ENCODE results near the gene NCR2. TPM values are rescaled to one million over a fixed set of nuclear protein-coding genes. Genes with fewer than 3 reads are reported as not detected.
A peak's percentile ranks its signal among the peaks of the same experiment; 100 is the strongest.

NCR2 gene
- total RNA-seq, 1 donor from 2014 or later: not detected

- intact Hi-C loops (cut with micrococcal nuclease): no loop called here
Measured at GRCh38 chr6:41336824-41337223, 1.4 kb downstream of the NCR2 start.

GRCh38 chr6:41337709-41338108 lies 2.3 kb downstream of the NCR2 start:
- Mint-ChIP-seq H3K4me1 (peaks cover 21% of the 10 kb centered on the region), H3K27me3 (peaks cover 6% of the 10 kb centered on the region), H3K36me3 (ENCODE audit: low read depth) (no peaks in the 10 kb centered on the region), H3K9me3 (no peaks in the 10 kb centered on the region), H3K4me3 (no peak overlapping the region), H3K27ac (no peak overlapping the region)
- intact Hi-C loops (cut with micrococcal nuclease): no loop called here
- no peak for DNase-seq

More at GRCh38 chr6:41336824-41337223, 1.4 kb downstream of the NCR2 start:
- no peaks in the 10 kb centered on the region for H3K36me3 Mint-ChIP-seq (ENCODE audit: low read depth)
- peaks cover 6% of the 10 kb centered on the region for H3K27me3 Mint-ChIP-seq
- no peak for DNase-seq
- no peaks in the 10 kb centered on the region for H3K9me3 Mint-ChIP-seq
- peaks cover 24% of the 10 kb centered on the region for H3K4me1 Mint-ChIP-seq
- no peak overlapping the region for H3K4me3 Mint-ChIP-seq
- H3K27ac Mint-ChIP-seq: no peak overlapping the region

DNA sequence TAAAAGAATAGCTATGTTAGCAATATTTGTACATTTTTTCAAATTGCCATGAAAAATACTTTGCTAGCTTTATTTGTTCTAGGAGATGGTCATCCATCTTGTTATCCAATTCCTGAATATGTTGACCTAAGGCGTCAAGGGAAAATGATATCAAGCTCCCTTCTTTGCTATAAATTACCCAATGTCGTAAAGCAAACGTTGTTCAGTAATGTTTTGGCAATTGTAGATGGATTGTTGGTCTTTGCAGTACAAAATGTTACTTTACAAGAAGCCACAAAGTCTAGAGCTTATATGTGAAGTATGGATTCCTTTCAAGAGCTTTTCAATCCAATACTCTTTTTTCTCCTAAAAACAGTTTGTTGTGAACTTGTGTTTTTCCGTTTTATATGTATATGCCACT lies 3.3 kb downstream of the NCR2 start:
- DNase-seq: no peak
- H3K27me3 Mint-ChIP-seq: peaks cover 6% of the 10 kb centered on the region
- H3K4me3 Mint-ChIP-seq: no peak overlapping the region
- H3K4me1 Mint-ChIP-seq: peaks cover 16% of the 10 kb centered on the region
- no peaks in the 10 kb centered on the region for H3K36me3 Mint-ChIP-seq (ENCODE audit: low read depth)
- H3K27ac Mint-ChIP-seq: no peak overlapping the region
- no peaks in the 10 kb centered on the region for H3K9me3 Mint-ChIP-seq
- intact Hi-C loops (cut with micrococcal nuclease): no loop called here

DNA sequence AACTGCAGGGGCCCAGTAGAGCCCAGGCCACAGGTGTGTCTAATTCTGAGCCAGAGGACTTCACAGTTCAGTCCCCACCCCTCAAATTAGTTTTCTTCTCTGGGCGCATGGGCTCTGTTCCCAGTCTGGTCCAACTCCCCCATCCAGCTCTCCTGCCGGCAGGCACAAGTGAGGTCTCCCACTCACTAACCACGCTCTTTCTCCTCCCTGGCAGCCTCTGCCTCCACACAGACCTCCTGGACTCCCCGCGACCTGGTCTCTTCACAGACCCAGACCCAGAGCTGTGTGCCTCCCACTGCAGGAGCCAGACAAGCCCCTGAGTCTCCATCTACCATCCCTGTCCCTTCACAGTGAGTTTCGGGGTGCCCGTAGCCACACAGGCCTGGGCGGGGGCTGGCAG lies 6.2 kb downstream of the NCR2 start:
- intact Hi-C loops (cut with micrococcal nuclease): no loop called here
- peaks cover 27% of the 10 kb centered on the region for H3K4me1 Mint-ChIP-seq
- H3K36me3 Mint-ChIP-seq (ENCODE audit: low read depth): no peaks in the 10 kb centered on the region
- no peaks in the 10 kb centered on the region for H3K9me3 Mint-ChIP-seq
- no peak overlapping the region for H3K27ac Mint-ChIP-seq
- peak; percentile 43 for DNase-seq
- H3K4me3 Mint-ChIP-seq: no peak overlapping the region
- peaks cover 3% of the 10 kb centered on the region for H3K27me3 Mint-ChIP-seq

DNA sequence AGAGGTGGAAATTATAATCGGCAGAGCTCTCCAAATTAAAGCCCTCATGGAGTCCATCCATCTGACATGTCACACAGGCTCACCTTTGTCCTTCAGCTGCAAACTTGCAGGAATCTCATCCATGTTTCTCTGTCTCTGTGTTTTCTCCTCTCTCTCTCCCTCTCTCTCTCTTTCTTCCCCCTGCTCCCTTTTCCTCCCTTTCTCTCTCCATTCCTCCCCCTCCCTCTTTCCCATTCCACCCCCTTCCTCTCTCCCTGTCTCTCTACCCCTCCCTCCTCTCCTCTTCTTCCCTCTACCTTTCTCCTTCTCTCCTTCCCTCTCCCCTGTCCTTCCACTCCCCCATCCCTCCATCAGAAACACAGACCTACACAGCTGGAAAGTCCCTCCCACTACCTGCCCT lies 6.8 kb downstream of the NCR2 start:
- peaks cover 2% of the 10 kb centered on the region for H3K27me3 Mint-ChIP-seq
- no peak overlapping the region for H3K27ac Mint-ChIP-seq
- H3K4me3 Mint-ChIP-seq: no peak overlapping the region
- no peaks in the 10 kb centered on the region for H3K36me3 Mint-ChIP-seq (ENCODE audit: low read depth)
- peaks cover 27% of the 10 kb centered on the region for H3K4me1 Mint-ChIP-seq
- no peak for DNase-seq
- intact Hi-C loops (cut with micrococcal nuclease): no loop called here
- no peaks in the 10 kb centered on the region for H3K9me3 Mint-ChIP-seq

DNA sequence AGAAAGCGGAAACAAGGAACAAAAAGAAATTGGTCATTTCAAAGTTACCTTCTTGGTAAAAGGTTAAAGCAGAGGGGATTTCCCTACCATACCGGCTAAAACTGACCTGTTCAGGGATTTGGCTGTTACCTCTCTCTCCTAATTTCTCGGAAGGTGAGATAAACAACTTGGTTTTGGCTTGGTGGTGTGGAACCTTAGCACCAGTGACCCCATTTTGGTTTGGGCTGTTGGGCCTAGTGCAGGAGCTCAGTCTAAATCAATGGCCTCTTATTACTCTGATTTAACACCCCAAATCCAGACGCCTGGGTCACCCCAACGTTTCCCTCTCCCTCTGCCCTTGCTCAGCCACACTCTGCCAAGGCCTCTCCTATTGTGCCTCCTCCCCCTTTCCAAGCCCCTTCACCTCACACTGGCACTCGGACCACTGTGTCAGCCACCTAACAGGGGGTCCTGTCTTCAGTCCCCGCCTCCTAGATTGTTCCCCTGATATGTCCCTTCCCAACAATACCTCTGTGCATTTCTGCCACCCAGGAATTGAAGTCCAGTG lies 8.3 kb downstream of the NCR2 start:
- intact Hi-C loops (cut with micrococcal nuclease): no loop called here
- Mint-ChIP-seq H3K27ac (no peak overlapping the region), H3K36me3 (ENCODE audit: low read depth) (peaks cover 5% of the 10 kb centered on the region), H3K4me1 (peaks cover 27% of the 10 kb centered on the region), H3K4me3 (no peak overlapping the region), H3K9me3 (peaks cover 12% of the 10 kb centered on the region), H3K27me3 (peaks cover 2% of the 10 kb centered on the region)
- peak; percentile 52 for DNase-seq

- Mint-ChIP-seq H3K36me3 (ENCODE audit: low read depth) (peaks cover 6% of the 10 kb centered on the region), H3K27me3 (peaks cover 9% of the 10 kb centered on the region), H3K9me3 (peaks cover 13% of the 10 kb centered on the region), H3K27ac (peak overlapping the region; percentile 76), H3K4me1 (peaks cover 27% of the 10 kb centered on the region), H3K4me3 (peak overlapping the region; percentile 23)
- peak; percentile 86 for DNase-seq
- intact Hi-C loops (cut with micrococcal nuclease): no loop called here
Measured at GRCh38 chr6:41344876-41345275, 9.5 kb downstream of the NCR2 start.

GRCh38 chr6:41345901-41346300 lies 10.5 kb downstream of the NCR2 start:
- H3K4me3 Mint-ChIP-seq: peak overlapping the region; percentile 4
- H3K9me3 Mint-ChIP-seq: peaks cover 13% of the 10 kb centered on the region
- H3K36me3 Mint-ChIP-seq (ENCODE audit: low read depth): peaks cover 6% of the 10 kb centered on the region
- H3K27me3 Mint-ChIP-seq: peaks cover 17% of the 10 kb centered on the region
- peak; percentile 48 for DNase-seq
- H3K27ac Mint-ChIP-seq: no peak overlapping the region
- peaks cover 27% of the 10 kb centered on the region for H3K4me1 Mint-ChIP-seq
- intact Hi-C loops (cut with micrococcal nuclease): no loop called here

DNA sequence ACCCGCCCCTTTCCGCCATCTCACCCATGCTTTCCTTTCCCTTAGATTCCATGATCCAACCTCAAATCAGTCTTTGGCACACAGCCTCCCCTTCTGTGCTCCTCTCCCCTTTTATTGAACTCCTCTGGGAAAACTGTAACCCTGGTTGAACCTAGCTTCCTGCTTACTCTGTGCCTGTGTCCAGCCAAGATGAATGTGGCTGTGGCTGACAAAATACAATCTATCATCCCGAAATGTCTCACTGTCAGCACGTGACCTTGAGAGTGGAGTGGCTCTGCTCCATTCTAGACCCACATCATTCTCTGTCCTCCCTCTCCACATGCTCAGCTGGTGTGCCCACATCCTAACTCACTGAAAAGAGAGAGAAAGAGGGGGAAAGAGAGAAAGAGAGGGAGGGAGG lies 11.0 kb downstream of the NCR2 start:
- no peak overlapping the region for H3K4me3 Mint-ChIP-seq
- intact Hi-C loops (cut with micrococcal nuclease): no loop called here
- H3K36me3 Mint-ChIP-seq (ENCODE audit: low read depth): peaks cover 6% of the 10 kb centered on the region
- no peak overlapping the region for H3K27ac Mint-ChIP-seq
- peaks cover 20% of the 10 kb centered on the region for H3K27me3 Mint-ChIP-seq
- peaks cover 13% of the 10 kb centered on the region for H3K9me3 Mint-ChIP-seq
- no peak for DNase-seq
- H3K4me1 Mint-ChIP-seq: peaks cover 27% of the 10 kb centered on the region

- H3K27ac Mint-ChIP-seq: no peak overlapping the region
- H3K4me1 Mint-ChIP-seq: peaks cover 27% of the 10 kb centered on the region
- H3K36me3 Mint-ChIP-seq (ENCODE audit: low read depth): peaks cover 6% of the 10 kb centered on the region
- peak; percentile 49 for DNase-seq
- H3K9me3 Mint-ChIP-seq: peaks cover 13% of the 10 kb centered on the region
- H3K4me3 Mint-ChIP-seq: no peak overlapping the region
- intact Hi-C loops (cut with micrococcal nuclease): no loop called here
- H3K27me3 Mint-ChIP-seq: peaks cover 20% of the 10 kb centered on the region
Measured at GRCh38 chr6:41347378-41348050, 12.1 kb downstream of the NCR2 start.

- intact Hi-C loops (cut with micrococcal nuclease): no loop called here
- Mint-ChIP-seq H3K36me3 (ENCODE audit: low read depth) (peaks cover 6% of the 10 kb centered on the region), H3K4me1 (peaks cover 26% of the 10 kb centered on the region), H3K27me3 (peaks cover 23% of the 10 kb centered on the region), H3K27ac (no peak overlapping the region), H3K9me3 (peaks cover 13% of the 10 kb centered on the region), H3K4me3 (no peak overlapping the region)
- DNase-seq: no peak
Measured at GRCh38 chr6:41348934-41349333, 13.5 kb downstream of the NCR2 start.

- intact Hi-C loops (cut with micrococcal nuclease): no loop called here
- Mint-ChIP-seq H3K9me3 (peaks cover 13% of the 10 kb centered on the region), H3K36me3 (ENCODE audit: low read depth) (peaks cover 6% of the 10 kb centered on the region), H3K27me3 (peaks cover 34% of the 10 kb centered on the region), H3K27ac (no peak overlapping the region), H3K4me3 (no peak overlapping the region), H3K4me1 (no peaks in the 10 kb centered on the region)
- no peak for DNase-seq
Measured at GRCh38 chr6:41352396-41352795, 17.0 kb downstream of the NCR2 start.

DNA sequence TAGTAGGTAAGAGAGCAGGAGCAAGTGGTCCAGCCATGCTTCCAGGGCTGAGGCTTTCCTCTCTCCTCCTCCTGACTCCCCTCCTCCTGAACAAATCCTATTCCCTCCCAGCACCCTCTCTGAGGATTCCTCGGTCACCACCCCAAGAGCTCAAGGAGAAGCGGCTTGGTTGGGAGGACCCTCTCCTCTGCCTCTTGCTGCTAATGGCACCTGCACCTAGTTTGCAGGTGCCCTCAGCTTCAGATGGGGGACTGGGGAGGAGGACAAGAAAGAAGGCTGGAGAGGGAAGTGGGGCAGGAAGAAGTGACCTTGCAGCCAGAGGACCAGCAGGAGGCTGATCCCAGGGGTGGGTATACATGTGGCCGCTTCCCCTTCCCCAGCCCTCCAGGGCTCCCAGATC lies 17.5 kb downstream of the NCR2 start:
- no peak overlapping the region for H3K27ac Mint-ChIP-seq

DNA sequence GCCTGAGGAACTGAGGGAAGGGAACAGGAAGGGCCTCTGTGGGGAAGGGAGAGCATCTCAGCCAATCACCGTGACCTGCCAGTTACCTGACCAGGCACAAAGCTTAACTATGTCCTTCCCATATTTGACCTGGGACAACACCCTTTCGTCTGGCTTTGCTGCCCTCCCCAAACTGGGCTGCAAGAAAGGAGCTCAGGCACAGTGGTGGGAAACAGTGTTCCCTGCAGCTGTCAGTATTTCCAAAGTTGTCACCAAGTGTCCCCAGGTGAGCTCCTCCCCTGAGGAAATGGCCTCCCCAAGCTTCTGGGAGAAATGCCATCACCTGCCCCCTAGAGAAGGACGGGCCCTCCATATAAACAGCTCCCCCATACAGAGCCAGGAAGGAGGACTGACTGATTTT lies 17.9 kb downstream of the NCR2 start:
- intact Hi-C loops (cut with micrococcal nuclease): no loop called here
- no peak overlapping the region for H3K27ac Mint-ChIP-seq
- no peak for DNase-seq
- no peaks in the 10 kb centered on the region for H3K4me1 Mint-ChIP-seq
- peaks cover 4% of the 10 kb centered on the region for H3K36me3 Mint-ChIP-seq (ENCODE audit: low read depth)
- peaks cover 36% of the 10 kb centered on the region for H3K27me3 Mint-ChIP-seq
- no peak overlapping the region for H3K4me3 Mint-ChIP-seq
- H3K9me3 Mint-ChIP-seq: peaks cover 5% of the 10 kb centered on the region

More for the DNA sequence above, 17.5 kb downstream of the NCR2 start:
- intact Hi-C loops (cut with micrococcal nuclease): no loop called here
- peaks cover 6% of the 10 kb centered on the region for H3K36me3 Mint-ChIP-seq (ENCODE audit: low read depth)
- H3K9me3 Mint-ChIP-seq: peaks cover 9% of the 10 kb centered on the region
- no peaks in the 10 kb centered on the region for H3K4me1 Mint-ChIP-seq
- peaks cover 35% of the 10 kb centered on the region for H3K27me3 Mint-ChIP-seq
- no peak overlapping the region for H3K4me3 Mint-ChIP-seq
- DNase-seq: no peak

GRCh38 chr6:41355952-41356351 lies 20.5 kb downstream of the NCR2 start:
- no peak overlapping the region for H3K27ac Mint-ChIP-seq
- peaks cover 25% of the 10 kb centered on the region for H3K27me3 Mint-ChIP-seq
- intact Hi-C loops (cut with micrococcal nuclease): no loop called here
- no peaks in the 10 kb centered on the region for H3K4me1 Mint-ChIP-seq
- H3K9me3 Mint-ChIP-seq: peaks cover 9% of the 10 kb centered on the region
- no peaks in the 10 kb centered on the region for H3K36me3 Mint-ChIP-seq (ENCODE audit: low read depth)
- no peak overlapping the region for H3K4me3 Mint-ChIP-seq
- peak; percentile 54 for DNase-seq

All from activated CD4-positive, alpha-beta T cell treated with anti-CD3 and anti-CD28 coated beads, Interleukin-2, amount 10 ng/mL, durations not matched to agents 24 days and 14 days (primary cell).